HepG2 (cell line): ENCODE measurements around the gene THOC1. TPM values are rescaled to one million over a fixed set of nuclear protein-coding genes. Genes with fewer than 3 reads are reported as not detected.

Source experiments
- ATAC-seq: fragments of 200-7000 bp; cut with Tn5 transposase; 3 replicates; pipeline ENCODE4 v1.9.1; 2020; ENCODE audit warnings: mild to moderate bottlenecking, moderate library complexity
- BruUV-seq: library from RNA; stranded (reverse); fragments of 400-500 nt; replicated peaks from 2 replicates; lab custom pipeline; 2021; lab: Mats Ljungman, UMichigan
- CTCF ChIA-PET: fragments of 300-600 bp; formaldehyde crosslinking; extraction: SDS; loops from one replicate; lab custom pipeline; 2021; ENCODE audit warnings: low total read pairs, inconsistent platforms, low intra/inter-chr PET ratio; lab: Yijun Ruan, JAX
- POLR2A ChIA-PET: fragments of 350-600 bp; sonication (Branson Sonifier 250); formaldehyde crosslinking; loops from one replicate; lab custom pipeline; 2020; ENCODE audit warnings: antibody characterized with exemption, inconsistent platforms; lab: Yijun Ruan, JAX
- DNase-seq: peaks from one replicate; pipeline ENCODE4 v3.0.0-alpha.2; 2015; ENCODE audit warnings: low spot score
- FAIRE-seq: peaks from 3 replicates; lab custom pipeline; 2011; peaks lifted over from hg19 to GRCh38; lab: Jason Lieb, UNC
- H2AFZ ChIP-seq: one replicate; pipeline ENCODE4 v1.6.1; 2011; ENCODE audit warnings: low read length, inconsistent platforms
- H3K27ac ChIP-seq: fragments of 300-600 bp; 3 replicates; pipeline ENCODE4 v1.8.0; 2011; ENCODE audit warnings: mixed run types, mild to moderate bottlenecking, mixed read lengths, low read length, inconsistent platforms; ENCODE audit not compliant: insufficient read depth; ENCODE audit errors: extremely low read length
- H3K27me3 ChIP-seq, 2 experiments: fragments of 200-600 bp in 1 of 2; 2 replicates in 1 of 2; 3 replicates in 1 of 2; pipeline versions ENCODE4 v1.6.0 to v1.8.0; 2011; ENCODE audit warnings: low read length in 2 of 2, mild to moderate bottlenecking in 2 of 2, moderate library complexity in 2 of 2, inconsistent platforms in 1 of 2; ENCODE audit not compliant: insufficient read depth in 2 of 2, control insufficient read depth in 1 of 2
- H3K36me3 ChIP-seq, 2 experiments: fragments of 200-600 bp in 1 of 2; replicated peaks in 1 of 2; 2 replicates in 1 of 2; 3 replicates in 1 of 2; pipeline versions ENCODE4 v1.5.1 to v1.8.0; 2011; ENCODE audit warnings: low read length in 2 of 2, inconsistent platforms in 1 of 2; ENCODE audit not compliant: insufficient read depth in 2 of 2, control insufficient read depth in 1 of 2
- H3K4me1 ChIP-seq: 2 replicates; pipeline ENCODE4 v1.5.1; 2012; ENCODE audit warnings: low read length, inconsistent platforms; ENCODE audit not compliant: insufficient read depth
- H3K4me2 ChIP-seq: 2 replicates; pipeline ENCODE4 v1.6.0; 2011; ENCODE audit warnings: low read depth, low read length, inconsistent platforms
- H3K4me3 ChIP-seq, 3 experiments: fragments of 200-600 bp in 1 of 3; sonication (generic), shearing (Covaris generic) in 1 of 3; replicated peaks in 1 of 3; 2 replicates each; pipeline ENCODE4 v1.5.1; 2011 to 2016; ENCODE audit warnings: low read length in 3 of 3, inconsistent platforms in 2 of 3, low read depth in 2 of 3, mild to moderate bottlenecking in 2 of 3, control low read depth in 1 of 3, mixed read lengths in 1 of 3; ENCODE audit not compliant: insufficient read depth in 1 of 3
- H3K79me2 ChIP-seq: one replicate; pipeline ENCODE4 v1.6.1; 2011; ENCODE audit warnings: low read length, inconsistent platforms; ENCODE audit not compliant: insufficient read depth
- H3K9ac ChIP-seq: 2 replicates; pipeline ENCODE4 v1.6.0; 2011; ENCODE audit warnings: mild to moderate bottlenecking, low read depth, low read length, inconsistent platforms; ENCODE audit not compliant: insufficient read depth
- H3K9me3 ChIP-seq: 2 replicates; pipeline ENCODE4 v1.5.1; 2012; ENCODE audit warnings: mild to moderate bottlenecking, low read length
- H4K20me1 ChIP-seq: 2 replicates; pipeline ENCODE4 v1.6.0; 2011; ENCODE audit warnings: inconsistent platforms, mild to moderate bottlenecking, low read length, moderate library complexity; ENCODE audit not compliant: insufficient read depth
- CSRNP1 ChIP-seq: sonication (generic); formaldehyde crosslinking; IDR thresholded peaks from 2 replicates; pipeline ENCODE4 v1.8.1; 2023; ENCODE audit warnings: mild to moderate bottlenecking, missing genetic modification reagents
- KDM2A ChIP-seq: sonication (generic); formaldehyde crosslinking; IDR thresholded peaks from 2 replicates; pipeline ENCODE4 v1.4.0; 2020; ENCODE audit warnings: low read depth, missing genetic modification reagents, borderline replicate concordance
- RBM22 ChIP-seq: fragments of 200-400 bp; formaldehyde crosslinking; optimal IDR thresholded peaks from 2 replicates; pipeline ENCODE3; 2017; ENCODE audit warnings: mild to moderate bottlenecking, low read length, moderate library complexity
- REL ChIP-seq: sonication (generic); formaldehyde crosslinking; conservative IDR thresholded peaks from 2 replicates; pipeline ENCODE4 v1.8.0; 2022; ENCODE audit warnings: mild to moderate bottlenecking, missing genetic modification reagents, moderate library complexity
- SETDB1 ChIP-seq: sonication (generic); formaldehyde crosslinking; IDR thresholded peaks from 2 replicates; pipeline ENCODE4 v1.5.1; 2020; ENCODE audit warnings: missing genetic modification reagents, mild to moderate bottlenecking, borderline replicate concordance
- SIN3A ChIP-seq: IDR thresholded peaks from 2 replicates; pipeline ENCODE4 v1.6.1; 2011; ENCODE audit warnings: low read depth, mild to moderate bottlenecking, control low read depth, low read length, borderline replicate concordance
- U2AF2 ChIP-seq: fragments of 200-400 bp; formaldehyde crosslinking; IDR thresholded peaks from 2 replicates; pipeline ENCODE4 v1.6.1; 2017; ENCODE audit warnings: low read depth, mild to moderate bottlenecking, low read length
- ZBTB3 ChIP-seq: sonication (generic); formaldehyde crosslinking; IDR thresholded peaks from 2 replicates; pipeline ENCODE4 v1.4.0; 2020; ENCODE audit warnings: low read depth, mild to moderate bottlenecking, moderate library complexity, missing genetic modification reagents, borderline replicate concordance
- ZFP90 ChIP-seq: sonication (generic); formaldehyde crosslinking; IDR thresholded peaks from 2 replicates; pipeline ENCODE4 v1.8.0; 2022; ENCODE audit warnings: missing genetic modification reagents, mild to moderate bottlenecking, inconsistent platforms, borderline replicate concordance
- ZNF552 ChIP-seq: sonication (generic); formaldehyde crosslinking; IDR thresholded peaks from 2 replicates; pipeline ENCODE4 v1.9.0; 2022; ENCODE audit warnings: missing genetic modification reagents, mild to moderate bottlenecking, borderline replicate concordance
- ZNF615 ChIP-seq: sonication (generic); formaldehyde crosslinking; IDR thresholded peaks from 2 replicates; pipeline ENCODE4 v1.5.0; 2020; ENCODE audit warnings: mild to moderate bottlenecking, missing genetic modification reagents, borderline replicate concordance
- WGBS: methylation state at CpG from one replicate; pipeline ENCODE4 v1.1.6; 2017; ENCODE audit warnings: low lambda C conversion rate; 5-methylcytosine and 5-hydroxymethylcytosine counted together
- in situ Hi-C: cut with HindIII; loops from 2 replicates; pipeline ENCODE4 v1.10.0; 2017; ENCODE audit warnings: low pct_unique_long_range_greater_than_20kb; ENCODE audit not compliant: extremely low pct_ligation_motif_present
- intact Hi-C: fragments of 100-400 bp; cut with micrococcal nuclease; formaldehyde crosslinking; loops from one replicate; pipeline ENCODE4 v1.10.0; 2022; ENCODE audit not compliant: unreplicated experiment
- polyA plus RNA-seq, 8 experiments: library from polyadenylated mRNA; depleted of rRNA in 3 of 8; stranded (reverse) in 7 of 8; unstranded in 1 of 8; fragments of >200 nt; fragmentation: Illumina TruSeq in 4 of 8; extraction: Trizol in 4 of 8; gene quantifications; 2 replicates each; pipeline versions ENCODE4 v1.2.1 to v1.2.3, GENCODE V29; 2011 to 2016; ENCODE audit warnings: low read depth in 4 of 8, missing spikeins in 1 of 8, mixed read lengths in 1 of 8; ENCODE audit not compliant: insufficient read depth in 1 of 8
- total RNA-seq, 5 experiments: library from RNA; depleted of rRNA; stranded (reverse); fragments of >200 nt; fragmentation: Illumina TruSeq; extraction: Trizol; gene quantifications; 2 replicates each; pipeline ENCODE4 v1.2.3, GENCODE V29; 2016; ENCODE audit warnings: low read depth in 1 of 5
- TF ChIP-seq, protein P1 (sequence below): sonication (generic); formaldehyde crosslinking; IDR thresholded peaks from 2 replicates; pipeline ENCODE4 v1.8.1; 2023; ENCODE audit warnings: mild to moderate bottlenecking, missing genetic modification reagents

THOC1 gene
- total and polyA plus RNA-seq, 2 of the 13 experiments (the other 11 are each of a cell fraction or from before 2014, with no cell fraction given) = 40.6 to 56.7 TPM

DNA sequence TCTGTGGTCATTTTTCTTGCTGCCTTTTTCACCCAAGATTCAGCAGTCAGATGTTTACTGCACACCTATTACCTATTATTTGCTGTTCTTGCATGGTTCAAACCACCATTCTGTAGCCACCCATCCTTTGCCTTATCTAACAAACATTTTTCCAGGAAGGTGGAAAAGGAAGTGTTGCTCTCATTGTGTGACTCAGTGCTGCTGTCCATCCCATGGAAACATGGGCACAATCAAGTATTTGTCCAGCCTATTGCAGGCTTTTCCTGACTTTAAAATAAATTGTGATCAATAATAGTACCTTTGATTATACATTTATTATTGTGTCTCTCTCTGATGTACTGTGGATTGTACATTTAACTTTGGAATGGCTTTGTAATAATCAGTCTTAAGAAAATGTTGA is 56.3 kb downstream of the THOC1 start:
- in situ Hi-C loops (no loop called here), intact Hi-C loops (no loop called here)
- Histone ChIP-seq H3K9me3 (no peaks in the 10 kb centered on the region), H3K4me3 (no peak overlapping the region), H3K4me2 (no peak overlapping the region), H3K9ac (no peak overlapping the region), H3K4me1 (no peaks in the 10 kb centered on the region), H3K27me3 (no peaks in the 10 kb centered on the region), H4K20me1 (no peaks in the 10 kb centered on the region), H3K27ac (no peak overlapping the region), H2AFZ (no peak overlapping the region), H3K36me3 (peaks cover 11 to 64% of the 10 kb centered on the region in 2 experiments), H3K79me2 (no peaks in the 10 kb centered on the region)
- ChIA-PET CTCF (no interaction called here), POLR2A (no interaction called here)
- TF ChIP-seq, protein P1, sequence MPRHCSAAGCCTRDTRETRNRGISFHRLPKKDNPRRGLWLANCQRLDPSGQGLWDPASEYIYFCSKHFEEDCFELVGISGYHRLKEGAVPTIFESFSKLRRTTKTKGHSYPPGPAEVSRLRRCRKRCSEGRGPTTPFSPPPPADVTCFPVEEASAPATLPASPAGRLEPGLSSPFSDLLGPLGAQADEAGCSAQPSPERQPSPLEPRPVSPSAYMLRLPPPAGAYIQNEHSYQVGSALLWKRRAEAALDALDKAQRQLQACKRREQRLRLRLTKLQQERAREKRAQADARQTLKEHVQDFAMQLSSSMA (CRISPR knock-in tag) = no peak
- TF ChIP-seq SETDB1 (CRISPR knock-in tag) = no peak
- no peak for TF ChIP-seq ZNF552 (CRISPR knock-in tag)
- TF ChIP-seq ZNF615 (CRISPR knock-in tag) = no peak
- no peak for TF ChIP-seq CSRNP1 (CRISPR knock-in tag)
- TF ChIP-seq REL = no peak
- BruUV-seq = TSS peak; percentile 42
- FAIRE-seq (no peak), DNase-seq (no peak), ATAC-seq (no peak)

GRCh38 chr18:210733-211132 is 57.1 kb downstream of the THOC1 start:
- CTCF ChIA-PET = no interaction called here
- no peak for FAIRE-seq

More at GRCh38 chr18:210733-211132, 57.1 kb downstream of the THOC1 start:
- intact Hi-C loops = no loop called here
- Histone ChIP-seq H3K9ac (no peak overlapping the region), H2AFZ (no peak overlapping the region), H3K36me3 (peaks cover 15 to 65% of the 10 kb centered on the region in 2 experiments), H3K27me3 (no peaks in the 10 kb centered on the region), H3K4me2 (no peak overlapping the region), H4K20me1 (no peaks in the 10 kb centered on the region), H3K79me2 (no peaks in the 10 kb centered on the region), H3K9me3 (no peaks in the 10 kb centered on the region), H3K4me3 (no peak overlapping the region), H3K27ac (no peak overlapping the region), H3K4me1 (no peaks in the 10 kb centered on the region)
- DNase-seq (no peak), ATAC-seq (no peak)
- TF ChIP-seq SIN3A = no peak
- no peak for TF ChIP-seq U2AF2
- no peak for TF ChIP-seq KDM2A (CRISPR knock-in tag)
- no peak for TF ChIP-seq ZFP90 (CRISPR knock-in tag)
- TF ChIP-seq RBM22 = peak; percentile 28
- TF ChIP-seq ZBTB3 (CRISPR knock-in tag) = no peak
- BruUV-seq = no TSS peak
- in situ Hi-C loops = no loop called here
- WGBS = 93% methylated on average over 4 of the region's 4 CpGs
- POLR2A ChIA-PET = no interaction called here
